Left kidney (tissue), 2 donors: ENCODE data around the gene ZBTB21. TPM values are rescaled to one million over a fixed set of nuclear protein-coding genes. Genes with fewer than 3 reads are reported as not detected.
"Not testable (repeated sequence)": the region's sequence is repeated elsewhere in the genome, so short reads cannot be mapped to it uniquely, and the experiment has no call there.

Experiments used
- DNase-seq: peaks from one replicate; pipeline ENCODE4 v3.0.0-alpha.2; 2013
- polyA plus RNA-seq: library from polyadenylated mRNA; unstranded; fragments of 120-200 nt; gene quantifications from one replicate; pipeline ENCODE4 v1.2.1, GENCODE V29; 2013; ENCODE audit not compliant: insufficient read length

Gene ZBTB21
- polyA plus RNA-seq, 1 donor, result 11.0 TPM

DNA sequence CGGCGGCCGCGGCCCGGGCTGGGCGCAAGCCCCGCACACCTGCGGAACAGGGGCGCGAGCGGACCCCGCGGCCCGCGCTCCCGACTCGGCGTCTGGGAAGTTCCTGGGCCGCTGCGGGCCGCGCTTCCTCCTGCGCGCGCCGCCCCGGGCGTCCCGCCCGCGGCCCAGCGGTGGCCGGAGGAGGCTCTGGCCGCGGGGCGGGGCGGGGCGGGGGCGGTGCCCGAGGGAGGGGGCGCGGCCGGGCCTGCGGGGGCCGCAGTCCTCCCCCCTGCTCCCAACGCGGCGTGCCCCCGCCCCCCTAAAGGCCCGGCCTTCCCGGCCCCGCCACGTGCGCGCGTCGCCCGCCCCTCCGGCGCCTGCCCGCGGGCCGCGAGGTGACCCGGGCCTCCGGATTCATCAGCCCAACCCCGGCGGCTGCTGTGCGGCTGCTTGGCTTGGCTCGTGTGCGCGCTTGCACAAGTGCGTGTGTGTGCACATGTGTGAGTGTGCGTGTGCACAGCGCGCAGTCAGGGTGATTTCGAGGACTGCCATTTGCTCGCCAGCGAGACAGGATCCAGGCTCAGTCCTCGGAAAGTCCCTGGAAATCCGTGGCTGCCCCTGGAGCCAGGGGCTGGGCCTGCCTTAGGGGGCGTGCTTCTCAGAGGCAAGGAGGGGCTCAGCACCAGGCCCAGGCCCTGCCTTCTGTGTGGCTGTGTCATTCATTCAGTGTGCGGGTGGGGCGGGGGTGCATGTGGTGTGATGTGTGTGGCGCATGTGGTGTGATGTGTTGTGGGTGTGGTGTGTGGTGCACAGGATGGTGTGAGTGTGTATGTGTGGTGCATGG, 56.1 kb downstream of the ZBTB21 start, which contains the start of gene C2CD2:
TSS of gene C2CD2 (minus strand) at position 188 of the 823 bp plus-strand sequence. CDS start 370 bp downstream, outside the sequence.
- no peak for DNase-seq

DNA sequence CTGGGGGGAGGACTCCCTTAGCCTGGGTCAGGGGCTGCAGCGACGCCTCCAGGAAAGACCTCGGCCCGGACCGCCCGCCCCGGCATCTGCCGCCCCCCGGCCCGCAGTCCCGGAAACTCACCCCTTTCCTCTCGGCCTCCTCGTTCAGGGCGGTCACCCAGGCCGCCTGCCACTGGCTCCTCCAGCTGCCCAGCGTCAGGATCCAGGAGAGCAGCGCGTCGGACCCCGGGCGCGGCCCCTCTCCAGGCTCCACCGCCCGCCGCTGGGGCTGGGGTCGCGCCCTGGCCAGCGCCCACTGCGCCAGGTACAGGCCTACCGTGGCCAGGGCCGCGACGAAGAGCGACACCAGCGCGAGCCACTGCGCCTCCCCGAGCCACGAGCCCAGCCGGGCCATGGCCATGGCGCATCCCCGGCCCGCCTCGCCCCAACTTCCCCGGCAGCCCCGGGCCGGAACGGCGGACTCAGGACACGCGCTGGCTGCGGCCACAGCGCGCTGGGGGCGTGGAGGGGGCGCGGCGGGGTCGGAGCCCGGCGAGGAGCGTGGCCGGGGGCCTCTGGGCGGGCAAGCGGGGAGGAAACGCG, 56.8 kb downstream of the ZBTB21 start:
- no peak for DNase-seq

DNA sequence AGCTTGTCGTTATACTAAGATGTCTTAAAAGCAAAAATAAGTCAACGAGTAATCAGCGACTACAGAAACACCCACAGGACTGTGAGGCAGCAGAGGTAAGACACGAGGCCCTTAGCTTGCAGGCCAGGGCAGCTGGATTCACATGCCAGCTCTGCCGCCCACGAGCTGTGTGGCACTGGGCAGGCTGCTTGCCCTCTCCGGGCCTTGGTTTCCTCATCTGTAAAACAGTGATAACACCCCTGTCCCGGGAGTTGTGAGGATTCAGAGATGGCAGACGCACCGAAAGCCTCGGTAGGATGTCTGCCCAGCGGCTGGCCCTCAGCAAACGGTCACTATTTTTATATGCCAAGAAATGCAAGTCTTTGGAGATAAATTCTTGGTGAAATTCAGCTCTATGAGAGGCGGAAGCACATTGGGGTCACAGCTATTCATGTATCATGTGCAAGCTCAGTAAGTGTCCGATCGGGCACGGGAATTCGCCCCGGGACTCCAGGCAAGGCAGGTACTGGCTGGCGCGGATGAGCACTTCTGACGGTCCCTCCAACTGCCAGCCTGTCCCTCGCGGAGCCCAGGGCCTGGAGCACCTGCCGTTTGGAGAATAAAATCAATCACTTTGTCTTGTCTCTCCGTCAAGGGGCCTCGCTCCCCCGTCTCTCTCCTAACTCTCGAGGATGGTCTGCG, 57.5 kb downstream of the ZBTB21 start:
- no peak for DNase-seq

DNA sequence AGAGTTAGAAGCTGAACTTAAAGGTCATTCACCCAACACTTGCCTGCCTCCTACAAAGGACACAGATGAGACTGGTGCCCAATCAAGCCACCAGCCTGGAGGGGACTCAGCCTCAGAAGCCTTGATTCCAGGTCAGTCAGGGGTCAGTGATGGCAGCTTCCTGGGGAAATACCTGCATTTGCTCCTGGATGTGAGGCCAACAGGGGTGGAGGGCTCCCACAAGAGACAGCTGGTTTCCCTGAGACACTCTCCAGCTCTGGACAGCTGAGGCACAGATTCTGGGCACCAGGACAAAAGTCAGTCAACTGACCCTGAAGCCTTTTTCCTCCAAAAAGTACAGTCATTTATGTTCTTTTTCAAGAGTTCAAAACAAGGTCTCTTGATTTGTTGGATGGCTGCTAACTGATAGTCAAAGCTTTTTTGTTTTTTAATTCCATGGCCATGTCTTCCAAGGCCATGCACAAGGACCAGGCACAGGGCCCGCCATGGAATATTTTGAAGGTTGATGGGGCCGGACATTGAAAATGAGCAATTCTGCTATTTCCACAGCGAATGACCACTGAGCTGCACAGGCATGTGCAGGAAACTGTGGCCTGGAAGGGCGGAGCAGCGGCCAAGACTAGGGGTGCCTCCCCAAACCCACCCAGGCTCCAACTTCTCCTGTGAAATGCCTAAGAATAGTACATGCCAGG, 58.1 kb downstream of the ZBTB21 start:
- DNase-seq, result no peak

DNA sequence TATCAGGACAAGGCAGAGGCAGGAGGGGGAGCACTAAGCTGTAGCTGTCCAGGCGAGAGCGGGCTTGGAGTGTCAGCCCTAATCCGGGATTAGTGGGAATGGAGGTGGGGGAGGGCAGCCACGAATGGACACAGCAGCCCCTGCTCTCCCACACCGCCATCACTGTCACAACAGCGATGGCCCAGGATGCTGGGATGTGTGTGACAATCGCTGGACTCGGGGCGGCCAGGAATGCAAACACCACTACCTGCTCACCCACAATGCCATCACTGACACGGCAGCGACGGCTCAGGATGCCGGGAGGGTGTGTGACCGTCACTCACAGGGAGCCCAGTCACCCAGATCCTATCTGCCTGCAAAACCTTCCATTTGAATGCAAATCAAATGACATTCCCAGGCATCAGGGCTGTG, 59.2 kb downstream of the ZBTB21 start:
- no peak for DNase-seq

DNA sequence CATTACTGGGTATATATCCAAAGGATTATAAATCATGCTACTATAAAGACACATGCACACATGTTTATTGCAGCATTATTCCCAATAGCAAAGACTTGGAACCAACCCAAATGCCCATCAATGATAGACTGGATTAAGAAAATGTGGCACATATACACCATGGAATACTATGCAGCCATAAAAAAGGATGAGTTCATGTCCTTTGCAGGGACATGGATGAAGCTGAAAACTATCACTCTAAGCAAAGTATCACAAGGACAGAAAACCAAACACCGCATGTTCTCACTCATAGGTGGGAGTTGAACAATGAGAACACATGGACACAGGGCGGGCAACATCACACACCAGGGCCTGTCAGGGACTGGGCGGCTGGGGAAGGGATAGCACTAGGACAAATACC, 60.5 kb downstream of the ZBTB21 start:
- not testable (repeated sequence) for DNase-seq

DNA sequence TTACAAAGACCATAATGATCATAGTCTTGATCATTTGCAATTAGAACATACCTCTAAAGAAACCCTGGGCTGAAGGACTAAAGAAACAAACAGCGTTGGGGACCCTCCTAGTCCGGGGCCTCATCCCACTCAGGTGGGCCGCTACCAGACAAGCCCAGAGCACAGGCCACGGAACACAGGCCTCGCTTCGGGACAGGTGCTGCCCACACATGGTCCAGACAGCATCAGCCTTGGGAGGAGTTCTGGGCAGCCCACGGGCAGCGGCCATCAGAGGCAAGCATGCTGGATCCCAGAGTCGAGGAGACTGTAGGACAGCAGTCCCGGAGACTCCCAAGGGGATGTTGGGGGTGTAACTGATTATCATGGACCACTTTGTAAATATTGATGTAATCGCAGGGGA, 61.3 kb downstream of the ZBTB21 start:
- DNase-seq, result no peak

DNA sequence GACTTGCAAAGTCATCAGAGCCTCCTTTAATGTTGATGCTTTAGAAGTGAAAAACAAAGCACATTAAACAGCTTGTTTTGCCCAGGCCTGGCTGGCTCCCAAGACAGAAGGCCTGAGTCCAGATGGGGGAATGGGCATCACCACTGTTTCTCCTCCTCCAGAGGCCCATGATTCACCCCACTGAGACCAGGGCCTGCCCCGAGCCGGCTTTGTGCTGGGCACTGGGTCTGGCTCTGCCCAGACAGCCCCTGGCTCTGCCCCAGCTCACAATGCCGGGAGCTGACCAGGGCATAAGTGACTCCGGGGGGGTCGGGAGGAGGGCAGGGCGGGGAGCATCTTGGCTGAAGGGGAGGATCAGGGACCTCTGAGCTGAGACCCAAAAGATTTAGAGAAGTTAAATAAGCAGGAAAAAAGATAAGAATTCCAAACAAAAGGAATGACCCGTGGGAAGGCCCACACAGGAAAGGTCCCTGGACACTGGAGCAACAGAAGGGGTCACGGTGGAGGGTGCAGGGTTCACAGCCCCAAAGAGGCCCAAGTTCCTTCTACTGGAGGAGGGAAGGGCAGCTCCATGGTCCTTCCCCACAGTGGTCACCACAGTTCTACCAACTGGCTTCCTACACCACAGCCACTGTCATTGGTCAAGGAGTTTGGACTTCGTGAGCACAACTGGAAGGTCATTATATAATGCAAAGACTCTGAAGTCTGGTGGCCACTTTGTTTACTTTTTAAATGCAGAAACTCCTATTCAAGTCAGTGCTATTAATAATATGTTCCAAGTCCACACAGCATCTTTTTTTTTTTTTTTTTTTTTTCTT, 61.9 kb downstream of the ZBTB21 start:
- no peak for DNase-seq

DNA sequence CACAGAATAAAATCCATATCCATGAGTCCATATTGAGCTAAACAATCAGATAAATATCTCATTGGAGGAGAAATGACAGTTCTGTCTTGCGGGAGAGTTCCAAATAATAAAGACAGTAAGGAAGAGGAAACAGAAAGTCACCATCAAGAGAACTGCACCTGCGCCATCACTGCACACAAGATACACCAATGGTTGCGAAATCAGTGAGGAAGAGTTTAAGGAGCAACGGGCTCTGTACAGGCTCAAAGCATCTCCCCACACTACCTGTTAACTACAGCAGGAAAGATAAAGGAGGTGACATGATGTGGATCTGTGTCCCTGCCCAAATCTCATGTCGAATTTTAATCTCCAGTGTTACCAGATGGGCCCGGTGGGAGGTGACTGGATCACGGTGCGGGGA, 64.2 kb downstream of the ZBTB21 start:
- no peak for DNase-seq

DNA sequence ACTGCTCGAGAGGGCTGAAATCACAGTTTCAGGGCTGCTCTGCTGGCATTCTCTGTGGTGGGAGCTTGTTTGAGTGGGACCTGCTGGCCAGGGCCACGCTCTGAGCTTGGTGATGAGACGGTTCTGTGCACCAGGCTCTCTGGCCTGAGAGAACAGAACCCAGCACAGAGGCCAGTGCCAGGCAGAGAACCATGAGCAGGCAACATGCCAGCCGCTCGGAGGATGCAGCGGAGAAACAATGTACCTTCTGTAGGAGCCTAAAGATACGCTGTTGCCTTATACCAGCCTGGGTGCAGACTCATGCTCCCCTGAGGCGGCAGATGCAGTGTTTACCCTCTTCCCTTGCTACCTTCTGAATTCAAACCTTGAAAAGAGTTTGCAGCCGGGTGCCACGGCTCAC, 66.3 kb downstream of the ZBTB21 start:
- DNase-seq, result no peak

DNA sequence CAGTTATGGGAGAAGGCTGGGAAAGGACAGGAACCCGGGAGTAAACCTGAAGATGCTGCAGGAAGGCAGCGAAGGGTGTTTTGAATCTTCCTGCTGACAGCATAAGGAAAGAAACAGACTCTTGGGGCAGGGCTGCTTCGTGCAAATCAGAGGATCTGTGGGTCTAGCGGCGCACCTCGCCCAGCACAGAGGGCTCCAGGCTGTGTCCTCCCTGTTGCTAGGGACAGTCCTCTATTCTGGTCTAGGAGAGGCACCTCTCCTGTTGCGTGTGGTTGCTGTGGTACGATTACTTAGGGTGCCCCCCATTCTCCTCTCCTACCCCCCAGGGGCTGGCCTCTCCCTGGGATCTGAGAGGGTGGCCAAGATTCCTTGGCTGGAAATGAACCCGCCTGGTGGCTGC, 67.7 kb downstream of the ZBTB21 start:
- DNase-seq, result no peak

DNA sequence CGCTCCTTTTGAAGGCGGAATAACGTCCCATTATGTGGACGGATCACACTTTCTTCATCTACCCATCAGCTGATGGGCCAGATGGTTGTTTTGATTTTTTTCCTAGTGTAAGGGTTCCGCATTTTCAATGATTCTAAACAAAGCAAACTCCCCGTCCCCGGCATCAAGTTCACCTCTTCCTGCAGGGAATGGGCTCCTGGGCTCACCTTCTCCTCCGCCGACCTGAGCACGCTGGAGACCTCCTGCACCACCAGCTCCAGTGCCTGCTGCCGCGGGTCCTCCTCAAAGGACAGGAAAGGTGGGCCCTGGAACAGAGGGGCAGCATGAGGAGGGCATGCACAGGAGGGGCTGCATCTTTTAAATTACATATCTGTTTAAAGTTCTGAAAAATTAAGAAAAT, 68.2 kb downstream of the ZBTB21 start:
- DNase-seq, result no peak

DNA sequence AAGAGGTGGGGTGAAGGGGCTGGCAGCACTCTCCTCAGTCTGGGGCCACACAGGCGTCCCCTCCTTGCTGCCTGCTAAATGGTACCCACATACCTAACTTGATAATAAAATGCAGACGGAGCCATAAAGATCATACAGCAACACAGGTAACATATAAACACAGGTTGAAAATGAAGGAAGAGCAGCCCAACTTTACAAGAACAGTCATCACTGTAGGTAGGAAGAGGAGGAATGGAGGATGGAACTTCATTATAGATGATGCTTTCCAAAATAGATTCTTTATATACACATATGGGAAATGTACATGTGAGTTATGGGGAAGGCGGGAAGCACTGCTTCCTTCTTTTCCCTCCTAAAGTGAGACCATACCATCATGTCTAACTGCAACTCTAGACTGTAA, 69.7 kb downstream of the ZBTB21 start:
- no peak for DNase-seq

DNA sequence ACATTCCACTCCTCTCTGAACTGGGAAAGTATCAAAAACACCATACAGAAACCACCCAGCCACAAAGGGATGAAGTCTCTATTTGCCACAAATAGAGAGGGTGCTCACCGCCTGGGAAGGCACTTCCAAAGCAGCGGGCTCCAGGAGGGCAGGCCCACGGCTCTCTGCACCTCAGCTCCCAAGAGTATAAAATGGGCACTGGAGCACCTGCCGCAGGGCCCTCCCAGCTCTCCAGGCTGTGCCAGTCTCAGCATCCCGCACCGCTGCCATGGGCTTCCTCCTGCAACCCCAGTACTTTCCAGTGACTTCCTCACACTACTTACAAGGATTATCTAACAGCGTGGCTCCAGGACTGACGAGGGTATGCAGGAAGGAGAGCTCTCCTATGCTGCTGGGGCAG, 70.8 kb downstream of the ZBTB21 start:
- no peak for DNase-seq

Other genes starting within 250 kb of the ZBTB21 start
- gene RIPK4, start 243.3 kb downstream of the ZBTB21 start, polyA plus RNA-seq, result 14.4 TPM
- 7.3 TPM for gene PRDM15, start 131.0 kb downstream of the ZBTB21 start, polyA plus RNA-seq
- gene C2CD2, start 56.3 kb downstream of the ZBTB21 start, polyA plus RNA-seq, result 18.7 TPM
- 0.22 TPM for gene UMODL1, start 61.0 kb upstream of the ZBTB21 start, polyA plus RNA-seq
- 10.2 TPM for gene ABCG1, start 208.8 kb upstream of the ZBTB21 start, polyA plus RNA-seq